CD4-positive, alpha-beta T cell (primary cell): ENCODE measurements around the gene CMIP. TPM values are rescaled to one million over a fixed set of nuclear protein-coding genes. Genes with fewer than 3 reads are reported as not detected.
A peak's percentile ranks its signal among the peaks of the same experiment; 100 is the strongest.
"Not testable (repeated sequence)": the region's sequence is repeated elsewhere in the genome, so short reads cannot be mapped to it uniquely, and the experiment has no call there.

Source experiments
- ATAC-seq: fragments of 200-7000 bp; cut with Tn5 transposase; one replicate; pipeline ENCODE4 v1.10.0; 2022; ENCODE audit warnings: mild to moderate bottlenecking; ENCODE audit not compliant: poor library complexity
- CTCF ChIA-PET: fragments of 350-600 bp; sonication (Branson Sonifier 250); formaldehyde crosslinking; loops from one replicate; lab custom pipeline; 2021; ENCODE audit warnings: antibody characterized with exemption, inconsistent platforms; lab: Charles Lee
- POLR2A ChIA-PET: fragments of 350-600 bp; sonication (Branson Sonifier 250); formaldehyde crosslinking; loops from one replicate; lab custom pipeline; 2021; ENCODE audit warnings: antibody characterized with exemption, inconsistent platforms; lab: Charles Lee
- DNase-seq, 14 experiments: peaks; one replicate each; pipeline ENCODE4 v3.0.0-alpha.2; 2013 to 2020; ENCODE audit warnings: mixed read lengths in 2 of 14
- H3K27ac ChIP-seq, 2 donors: one replicate each; pipeline versions ENCODE4 v1.5.1 to v1.7.0; 2013; ENCODE audit warnings: low read length in 2 of 2, low read depth in 1 of 2, mild to moderate bottlenecking in 1 of 2
- H3K27me3 ChIP-seq, 2 experiments: 1 replicate in 1 of 2; 2 replicates in 1 of 2; pipeline versions ENCODE4 v1.6.1 to v1.7.0; 2013; ENCODE audit warnings: low read length in 2 of 2, control low read depth in 1 of 2, mild to moderate bottlenecking in 1 of 2, moderate library complexity in 1 of 2; ENCODE audit not compliant: insufficient read depth in 2 of 2, control insufficient read depth in 1 of 2
- H3K36me3 ChIP-seq: one replicate; pipeline ENCODE4 v1.6.1; 2013; ENCODE audit warnings: low read length, control low read depth; ENCODE audit not compliant: insufficient read depth
- H3K4me1 ChIP-seq: one replicate; pipeline ENCODE4 v1.6.1; 2013; ENCODE audit warnings: low read length, control low read depth; ENCODE audit not compliant: insufficient read depth
- H3K4me3 ChIP-seq: one replicate; pipeline ENCODE4 v1.5.1; 2013; ENCODE audit warnings: mild to moderate bottlenecking, low read length, moderate library complexity
- H3K9me3 ChIP-seq, 2 experiments: 1 replicate in 1 of 2; 2 replicates in 1 of 2; pipeline versions ENCODE4 v1.6.1 to v1.7.0; 2013; ENCODE audit warnings: low read length in 2 of 2, mild to moderate bottlenecking in 2 of 2, control low read depth in 1 of 2, moderate library complexity in 1 of 2; ENCODE audit not compliant: control insufficient read depth in 1 of 2, insufficient read depth in 1 of 2
- H3K27ac Mint-ChIP-seq: one replicate; pipeline ENCODE4 v1.8.0; 2020; ENCODE audit warnings: mixed read lengths
- H3K27me3 Mint-ChIP-seq: one replicate; pipeline ENCODE4 v1.8.0; 2021; ENCODE audit warnings: mixed read lengths
- H3K36me3 Mint-ChIP-seq: one replicate; pipeline ENCODE4 v1.8.0; 2021; ENCODE audit warnings: low read depth, mixed read lengths
- H3K4me1 Mint-ChIP-seq: one replicate; pipeline ENCODE4 v1.8.0; 2021; ENCODE audit warnings: low read depth, mixed read lengths
- H3K4me3 Mint-ChIP-seq: one replicate; pipeline ENCODE4 v1.8.0; 2020; ENCODE audit warnings: mild to moderate bottlenecking, mixed read lengths
- H3K9me3 Mint-ChIP-seq: one replicate; pipeline ENCODE4 v1.8.0; 2020; ENCODE audit warnings: mixed read lengths
- CTCF ChIP-seq: fragments of 200-600 bp; IDR thresholded peaks from one replicate; pipeline ENCODE4 v1.8.0; 2022; ENCODE audit warnings: antibody characterized with exemption, mild to moderate bottlenecking
- intact Hi-C, 2 experiments: fragments of 100-400 bp; cut with DNase I in 1 of 2; cut with micrococcal nuclease in 1 of 2; formaldehyde crosslinking; loops; one replicate each; pipeline versions ENCODE4 v1.15.1 to v1.9.0; 2023 to 2025; cut with DNase I, micrococcal nuclease
- total RNA-seq, 174 experiments: library from RNA in 2 of 174; stranded (reverse) in 2 of 174; gene quantifications; one replicate each; pipeline ENCODE4 v1.2.3 and lab custom pipeline; 2021 to 2026

Gene CMIP
- total RNA-seq, 2 experiments from 2014 or later: 33.5 to 35.3 TPM

- Mint-ChIP-seq H3K27me3 (no peaks in the 10 kb centered on the region), H3K4me1 (peaks cover 13% of the 10 kb centered on the region), H3K27ac (peak overlapping the region; percentile 53), H3K36me3 (peaks cover 28% of the 10 kb centered on the region), H3K4me3 (no peak overlapping the region), H3K9me3 (no peaks in the 10 kb centered on the region)
- Histone ChIP-seq H3K36me3 (peaks cover 24% of the 10 kb centered on the region), H3K27me3 (no peaks in the 10 kb centered on the region), H3K27ac (no peak overlapping the region), H3K4me1 (peaks cover 14% of the 10 kb centered on the region), H3K9me3 (peaks cover 0 to 12% of the 10 kb centered on the region in 2 experiments), H3K4me3 (no peak overlapping the region)
- ATAC-seq: peak; percentile 74
- intact Hi-C loops: no loop called here
- ChIA-PET CTCF (interaction anchor here (1.0 kb wide), 1 partner anchor 65 kb away, joined by 3 read pairs; no protein-coding TSS in a partner anchor), POLR2A (no interaction called here)
- TF ChIP-seq CTCF: no peak
- DNase-seq: peak in 2 of 14 experiments; percentile 9 to 15
Measured at GRCh38 chr16:81688182-81688581, 243.6 kb downstream of the CMIP start.

GRCh38 chr16:81688839-81689238, 244.2 kb downstream of the CMIP start:
- Histone ChIP-seq H3K9me3 (peaks cover 0 to 12% of the 10 kb centered on the region in 2 experiments), H3K4me1 (peaks cover 14% of the 10 kb centered on the region), H3K36me3 (peaks cover 31% of the 10 kb centered on the region)
- ATAC-seq, H3K9me3 Mint-ChIP-seq, POLR2A ChIA-PET, H3K4me3 ChIP-seq, DNase-seq, H3K4me3 Mint-ChIP-seq, H3K27me3 Mint-ChIP-seq, H3K27me3 ChIP-seq, intact Hi-C loops, H3K27ac Mint-ChIP-seq, H3K27ac ChIP-seq: not testable (repeated sequence)
- Mint-ChIP-seq H3K4me1 (peaks cover 13% of the 10 kb centered on the region), H3K36me3 (peaks cover 31% of the 10 kb centered on the region)
- CTCF ChIA-PET: interaction anchor here (1.0 kb wide), 1 partner anchor 66 kb away, joined by 3 read pairs; no protein-coding TSS in a partner anchor

- Mint-ChIP-seq H3K27ac (no peak overlapping the region), H3K4me3 (no peak overlapping the region), H3K4me1 (peaks cover 13% of the 10 kb centered on the region), H3K36me3 (peaks cover 57% of the 10 kb centered on the region), H3K9me3 (no peaks in the 10 kb centered on the region), H3K27me3 (no peaks in the 10 kb centered on the region)
- H3K36me3 ChIP-seq: peaks cover 44% of the 10 kb centered on the region
- H3K9me3 ChIP-seq: peaks cover 0 to 12% of the 10 kb centered on the region in 2 experiments
- ATAC-seq (no peak), DNase-seq (no peak)
- TF ChIP-seq CTCF: no peak
- no peaks in the 10 kb centered on the region for H3K27me3 ChIP-seq
- ChIA-PET POLR2A (no interaction called here), CTCF (no interaction called here)
- H3K4me1 ChIP-seq: peaks cover 13% of the 10 kb centered on the region
- H3K27ac ChIP-seq: no peak overlapping the region
- intact Hi-C loops: no loop called here
- no peak overlapping the region for H3K4me3 ChIP-seq
Measured at GRCh38 chr16:81692021-81692420, 247.4 kb downstream of the CMIP start.

- TF ChIP-seq CTCF: no peak
- Histone ChIP-seq H3K36me3 (peaks cover 45% of the 10 kb centered on the region), H3K9me3 (peaks cover 0 to 7% of the 10 kb centered on the region in 2 experiments), H3K4me1 (peaks cover 7% of the 10 kb centered on the region), H3K27me3 (no peaks in the 10 kb centered on the region), H3K27ac (no peak overlapping the region), H3K4me3 (no peak overlapping the region)
- intact Hi-C loops: no loop called here
- H3K4me1 Mint-ChIP-seq: peaks cover 9% of the 10 kb centered on the region
- DNase-seq (no peak), ATAC-seq (no peak)
- ChIA-PET POLR2A (no interaction called here), CTCF (no interaction called here)
- no peak overlapping the region for H3K4me3 Mint-ChIP-seq
- H3K27me3 Mint-ChIP-seq: no peaks in the 10 kb centered on the region
- no peak overlapping the region for H3K27ac Mint-ChIP-seq
- peaks cover 60% of the 10 kb centered on the region for H3K36me3 Mint-ChIP-seq
- H3K9me3 Mint-ChIP-seq: no peaks in the 10 kb centered on the region
Measured at GRCh38 chr16:81692571-81692970, 248.0 kb downstream of the CMIP start.
